ENCODE data around the gene MPPED1.

The MPPED1 gene

GRCh38 chr22:43529934-43530333 lies 118.1 kb downstream of the MPPED1 start:
- no peak for DNase-seq

- no peak for DNase-seq
Observed at GRCh38 chr22:43530349-43531201, 118.8 kb downstream of the MPPED1 start.

- DNase-seq = no peak
Observed at GRCh38 chr22:43531651-43532050, 119.8 kb downstream of the MPPED1 start.

GRCh38 chr22:43532301-43533155 lies 120.7 kb downstream of the MPPED1 start:
- DNase-seq = no peak

GRCh38 chr22:43533156-43533530 lies 121.3 kb downstream of the MPPED1 start:
- no peak for DNase-seq

GRCh38 chr22:43533656-43534428 lies 122.0 kb downstream of the MPPED1 start:
- DNase-seq = no peak

GRCh38 chr22:43534916-43535315 lies 123.1 kb downstream of the MPPED1 start:
- DNase-seq = no peak

- no peak for DNase-seq
Observed at GRCh38 chr22:43535336-43535735, 123.5 kb downstream of the MPPED1 start.

- DNase-seq = no peak
Observed at GRCh38 chr22:43535741-43536140, 123.9 kb downstream of the MPPED1 start.

- DNase-seq = no peak
Observed at GRCh38 chr22:43537019-43537585, 125.3 kb downstream of the MPPED1 start.

GRCh38 chr22:43539572-43540528 lies 128.0 kb downstream of the MPPED1 start:
- no peak for DNase-seq

GRCh38 chr22:43540529-43540923 lies 128.7 kb downstream of the MPPED1 start:
- no peak for DNase-seq

GRCh38 chr22:43541022-43541421 lies 129.2 kb downstream of the MPPED1 start:
- no peak for DNase-seq

GRCh38 chr22:43541462-43542407 lies 129.9 kb downstream of the MPPED1 start:
- DNase-seq = no peak

- no peak for DNase-seq
Observed at GRCh38 chr22:43542681-43543521, 131.1 kb downstream of the MPPED1 start.

- DNase-seq = no peak
Observed at GRCh38 chr22:43543522-43544288, 131.9 kb downstream of the MPPED1 start.

GRCh38 chr22:43544289-43544673 lies 132.5 kb downstream of the MPPED1 start:
- no peak for DNase-seq

- no peak for DNase-seq
Observed at GRCh38 chr22:43546186-43546585, 134.4 kb downstream of the MPPED1 start.

All from inflammatory macrophage treated with lipopolysaccharide for 4 hours (primary cell).